HTR-8/SVneo (cell line): Measurements from ENCODE around the gene MAB21L4.

Experiments
- DNase-seq: peaks from one replicate; pipeline ENCODE4 v3.0.0; 2011; ENCODE audit warnings: low spot score, mixed read lengths; ENCODE audit not compliant: insufficient read length
- FAIRE-seq: peaks from 2 replicates; lab custom pipeline; 2011; peaks lifted over from hg19 to GRCh38; lab: Jason Lieb, UNC

MAB21L4 gene

GRCh38 chr2:240913810-240914644 lies 18.1 kb upstream of the MAB21L4 start:
- FAIRE-seq (peak; percentile 28), DNase-seq (peak; percentile 75)

GRCh38 chr2:240912878-240913809 lies 17.2 kb upstream of the MAB21L4 start:
- DNase-seq, result no peak
- no peak for FAIRE-seq

GRCh38 chr2:240911641-240912265 lies 15.8 kb upstream of the MAB21L4 start:
- DNase-seq, result no peak
- FAIRE-seq, result no peak

- DNase-seq (no peak), FAIRE-seq (no peak)
These were observed 13.4 kb upstream of the MAB21L4 start for GRCh38 chr2:240909216-240909974.

- FAIRE-seq (no peak), DNase-seq (no peak)
These were observed 11.1 kb upstream of the MAB21L4 start for GRCh38 chr2:240906911-240907590.

- no peak for FAIRE-seq
- DNase-seq, result no peak
These were observed 10.4 kb upstream of the MAB21L4 start, which contains the start of gene CROCC2 for GRCh38 chr2:240906141-240906910. Gene CROCC2 (plus strand): TSS chr2:240906336. CDS start chr2:240906514, 178 bp downstream.

- FAIRE-seq (no peak), DNase-seq (no peak)
These were observed 9.3 kb upstream of the MAB21L4 start for GRCh38 chr2:240905176-240905781.

- FAIRE-seq, result no peak
These were observed 8.5 kb upstream of the MAB21L4 start for GRCh38 chr2:240904216-240905175.

GRCh38 chr2:240903191-240904060 lies 7.5 kb upstream of the MAB21L4 start:
- FAIRE-seq (no peak), DNase-seq (no peak)

More at GRCh38 chr2:240904216-240905175, 8.5 kb upstream of the MAB21L4 start:
- DNase-seq, result no peak

- FAIRE-seq, result no peak
These were observed 6.7 kb upstream of the MAB21L4 start for GRCh38 chr2:240902615-240903041.

GRCh38 chr2:240901986-240902614 lies 6.1 kb upstream of the MAB21L4 start:
- FAIRE-seq, result no peak

More at GRCh38 chr2:240902615-240903041, 6.7 kb upstream of the MAB21L4 start:
- DNase-seq, result no peak

GRCh38 chr2:240900141-240900860 lies 4.3 kb upstream of the MAB21L4 start:
- DNase-seq (no peak), FAIRE-seq (no peak)

More at GRCh38 chr2:240901986-240902614, 6.1 kb upstream of the MAB21L4 start:
- DNase-seq, result no peak

GRCh38 chr2:240899468-240899865 lies 3.5 kb upstream of the MAB21L4 start:
- FAIRE-seq, result no peak
- no peak for DNase-seq

GRCh38 chr2:240898731-240899467 lies 2.9 kb upstream of the MAB21L4 start:
- FAIRE-seq, result no peak
- DNase-seq, result no peak
